GM12878 (cell line): ENCODE data around the gene LENG9. TPM values are rescaled to one million over a fixed set of nuclear protein-coding genes. Genes with fewer than 3 reads are reported as not detected.

ENCODE experiments used
- CBX3 ChIP-seq: fragments of 200-600 bp; sonication (generic); IDR thresholded peaks from 2 replicates; pipeline ENCODE4 v1.6.1; 2016; ENCODE audit warnings: low read depth, borderline replicate concordance
- CHD1 ChIP-seq: IDR thresholded peaks from 2 replicates; pipeline ENCODE4 v1.6.1; 2012; ENCODE audit warnings: low read depth, low read length, improper control_type of control experiment
- CUX1 ChIP-seq: IDR thresholded peaks from 2 replicates; pipeline ENCODE4 v1.6.1; 2012; ENCODE audit warnings: improper control_type of control experiment, low read depth, low read length; ENCODE audit not compliant: insufficient replicate concordance
- MYC ChIP-seq: IDR thresholded peaks from 2 replicates; pipeline ENCODE4 v1.6.1; 2011; ENCODE audit warnings: mild to moderate bottlenecking, low read length, moderate library complexity, inconsistent platforms; ENCODE audit not compliant: insufficient read depth, insufficient replicate concordance, insufficient read length, severe bottlenecking
- NFIC ChIP-seq: IDR thresholded peaks from 2 replicates; pipeline ENCODE4 v1.6.1; 2012; ENCODE audit warnings: low read depth, mild to moderate bottlenecking, inconsistent platforms, low read length, moderate library complexity
- RUNX3 ChIP-seq: IDR thresholded peaks from 2 replicates; pipeline ENCODE4 v1.6.1; 2012; ENCODE audit warnings: low read length, inconsistent platforms
- SMC3 ChIP-seq: IDR thresholded peaks from 2 replicates; pipeline ENCODE4 v1.6.1; 2011; ENCODE audit warnings: low read length, improper control_type of control experiment, borderline replicate concordance
- ZNF592 ChIP-seq: fragments of 450-650 bp; IDR thresholded peaks from 2 replicates; pipeline ENCODE4 v1.6.1; 2017; ENCODE audit warnings: mild to moderate bottlenecking, moderate library complexity
- polyA plus RNA-seq, 11 experiments: library from polyadenylated mRNA; depleted of rRNA in 4 of 11; unstranded in 6 of 11; stranded (reverse) in 5 of 11; fragments of >200 nt; fragmentation: Nextera tagmentation in 4 of 11; fragmentation: Illumina TruSeq in 1 of 11; extraction: Ambion mirVana in 4 of 11; extraction: Trizol in 1 of 11; gene quantifications; 1 replicate in 1 of 11; 2 replicates in 10 of 11; pipeline versions ENCODE4 v1.2.1 to v1.2.3, GENCODE V29; 2011 to 2016; ENCODE audit warnings: inconsistent platforms in 2 of 11, missing spikeins in 2 of 11, low read depth in 1 of 11
- total RNA-seq, 4 experiments: library from RNA; depleted of rRNA in 3 of 4; stranded (reverse); fragments of >200 nt in 3 of 4; fragmentation: Illumina TruSeq in 1 of 4; extraction: Trizol in 1 of 4; gene quantifications; 2 replicates each; pipeline versions ENCODE4 v1.2.1 to v1.2.3, GENCODE V29; 2013 to 2021

The LENG9 gene
- total and polyA plus RNA-seq, 10 of the 15 experiments (the other 5 are each of a cell fraction or from before 2014, with no cell fraction given), result 0.09 to 2.9 (median 0.76) TPM; not detected in 1

GRCh38 chr19:54424660-54425381, 38.8 kb downstream of the LENG9 start (continued):
- TF ChIP-seq CUX1 (no peak), ZNF592 (no peak), SMC3 (no peak), NFIC (no peak), RUNX3 (no peak), MYC (no peak), CBX3 (no peak), CHD1 (no peak)
